SU-DHL-6 (cell line): ENCODE measurements around the gene MRPL4.

Source experiments
- H2AFZ ChIP-seq: fragments of 200-600 bp; sonication (generic); 2 replicates; pipeline ENCODE4 v1.6.1; 2014; ENCODE audit warnings: low read depth, mild to moderate bottlenecking, moderate library complexity, mixed read lengths, antibody characterized with exemption, low read length; ENCODE audit not compliant: severe bottlenecking
- H3F3A ChIP-seq: fragments of 200-600 bp; shearing (Covaris generic); 2 replicates; pipeline ENCODE4 v1.6.0; 2016; ENCODE audit warnings: antibody characterized with exemption, mild to moderate bottlenecking; ENCODE audit not compliant: insufficient read depth
- H3K27ac ChIP-seq: fragments of 200-600 bp; sonication (generic); 2 replicates; pipeline ENCODE4 v1.5.1; 2016; ENCODE audit warnings: low read depth, mild to moderate bottlenecking, low read length, moderate library complexity, mixed read lengths
- H3K27me3 ChIP-seq: fragments of 200-600 bp; sonication (generic), shearing (Covaris generic); 2 replicates; pipeline ENCODE4 v1.6.0; 2014; ENCODE audit warnings: mild to moderate bottlenecking, low read length
- H3K36me3 ChIP-seq: fragments of 200-600 bp; sonication (generic); 2 replicates; pipeline ENCODE4 v1.6.1; 2014; ENCODE audit warnings: mild to moderate bottlenecking, low read length, mixed read lengths
- H3K4me2 ChIP-seq: fragments of 300-600, 200-600 bp; shearing (Covaris generic), sonication (generic); 2 replicates; pipeline ENCODE4 v1.6.0; 2014; ENCODE audit warnings: low read length, low read depth, mild to moderate bottlenecking; ENCODE audit not compliant: poor library complexity, severe bottlenecking
- H3K4me3 ChIP-seq: fragments of 200-600 bp; sonication (generic); 2 replicates; pipeline ENCODE4 v1.5.1; 2014; ENCODE audit warnings: antibody characterized with exemption, low read length, mild to moderate bottlenecking, mixed read lengths; ENCODE audit not compliant: insufficient read depth, poor library complexity, severe bottlenecking
- H3K79me2 ChIP-seq: fragments of 200-600 bp; sonication (generic); 2 replicates; pipeline ENCODE4 v1.6.1; 2014; ENCODE audit warnings: mild to moderate bottlenecking, low read length, moderate library complexity; ENCODE audit not compliant: insufficient read depth
- H3K9ac ChIP-seq: fragments of 200-600 bp; sonication (generic); 2 replicates; pipeline ENCODE4 v1.7.0; 2014; ENCODE audit warnings: mild to moderate bottlenecking, low read length
- H3K9me2 ChIP-seq: fragments of 200-600 bp; sonication (generic); replicated peaks from 2 replicates; pipeline ENCODE4 v1.6.1; 2014; ENCODE audit warnings: low read length; ENCODE audit not compliant: insufficient read depth
- H3K9me3 ChIP-seq: fragments of 200-600 bp; sonication (generic); 2 replicates; pipeline ENCODE4 v1.6.1; 2014; ENCODE audit warnings: low read length, mixed read lengths; ENCODE audit not compliant: insufficient read depth
- H4K20me1 ChIP-seq: fragments of 200-600 bp; sonication (generic); 2 replicates; pipeline ENCODE4 v1.6.1; 2014; ENCODE audit warnings: low read depth, mild to moderate bottlenecking, antibody characterized with exemption, low read length, moderate library complexity, mixed read lengths
- CTCF ChIP-seq: fragments of 200-600 bp; sonication (generic); IDR thresholded peaks from one replicate; pipeline ENCODE4 v1.5.1; 2017; ENCODE audit warnings: antibody characterized with exemption, mild to moderate bottlenecking, low read length, moderate library complexity; ENCODE audit not compliant: insufficient read depth, poor library complexity, severe bottlenecking
- EZH2phosphoT487 ChIP-seq: fragments of 200-600 bp; sonication (generic), shearing (Covaris generic); conservative IDR thresholded peaks from 2 replicates; pipeline ENCODE4 v1.6.1; 2018; ENCODE audit warnings: mild to moderate bottlenecking, antibody characterized with exemption, low read length, moderate library complexity, mixed read lengths

Gene MRPL4

GRCh38 chr19:10289167-10289835, 37.3 kb downstream of the MRPL4 start:
- H3K9ac ChIP-seq: peak overlapping the region; percentile 62
- TF ChIP-seq CTCF (no peak), EZH2phosphoT487 (no peak)
- H3K79me2 ChIP-seq: no peaks in the 10 kb centered on the region
- peak overlapping the region; percentile 58 for H3K4me3 ChIP-seq
- H4K20me1 ChIP-seq: no peaks in the 10 kb centered on the region
- H3F3A ChIP-seq: peaks cover 18% of the 10 kb centered on the region
- H3K9me2 ChIP-seq: no peaks in the 10 kb centered on the region
- peak overlapping the region; percentile 90 for H2AFZ ChIP-seq
- H3K27ac ChIP-seq: peak overlapping the region; percentile 66
- no peaks in the 10 kb centered on the region for H3K36me3 ChIP-seq
- peak overlapping the region; percentile 80 for H3K4me2 ChIP-seq
- H3K27me3 ChIP-seq: no peaks in the 10 kb centered on the region
- H3K9me3 ChIP-seq: no peaks in the 10 kb centered on the region

DNA sequence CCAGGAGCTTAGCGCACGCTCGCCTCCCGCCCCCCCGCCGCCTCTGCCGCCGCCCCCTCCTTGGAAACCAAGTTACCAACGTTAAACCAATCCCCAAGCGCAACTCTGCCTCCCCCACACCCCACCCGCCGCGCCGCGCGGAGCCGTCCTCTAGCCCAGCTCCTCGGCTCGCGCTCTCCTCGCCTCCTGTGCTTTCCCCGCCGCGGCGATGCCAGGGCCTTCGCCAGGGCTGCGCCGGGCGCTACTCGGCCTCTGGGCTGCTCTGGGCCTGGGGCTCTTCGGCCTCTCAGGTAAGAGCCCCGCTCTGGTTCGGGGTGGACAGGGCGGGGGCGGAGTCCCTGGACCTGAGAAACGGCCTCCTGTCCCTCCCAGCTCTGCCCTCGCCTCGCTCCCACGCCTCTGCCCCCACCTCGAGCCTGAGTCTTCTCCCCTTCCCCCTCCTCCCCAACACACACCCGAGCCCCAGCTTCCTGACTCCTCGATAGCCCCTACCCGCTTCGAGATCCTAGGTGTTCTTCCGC, 37.9 kb downstream of the MRPL4 start, which contains the start of gene ICAM5:
TSS of gene ICAM5 (plus strand) at position 117 of the 521 bp plus-strand sequence. CDS start at position 209, 92 bp downstream.
- Histone ChIP-seq H3K27me3 (no peaks in the 10 kb centered on the region), H3K9me2 (no peaks in the 10 kb centered on the region), H4K20me1 (no peaks in the 10 kb centered on the region), H3K4me2 (peak within 1 kb of the TSS; percentile 80), H3F3A (peaks cover 18% of the 10 kb centered on the region), H3K9me3 (no peaks in the 10 kb centered on the region), H3K36me3 (no peaks in the 10 kb centered on the region), H3K9ac (peak within 1 kb of the TSS; percentile 62), H3K79me2 (no peaks in the 10 kb centered on the region), H3K4me3 (peak within 1 kb of the TSS; percentile 58), H2AFZ (peak within 1 kb of the TSS; percentile 90), H3K27ac (peak within 1 kb of the TSS; percentile 66)
- TF ChIP-seq CTCF: no peak
- no peak for TF ChIP-seq EZH2phosphoT487

- no peaks in the 10 kb centered on the region for H4K20me1 ChIP-seq
- H2AFZ ChIP-seq: peak overlapping the region; percentile 90
- no peaks in the 10 kb centered on the region for H3K79me2 ChIP-seq
- peak overlapping the region; percentile 58 for H3K4me3 ChIP-seq
- no peak for TF ChIP-seq EZH2phosphoT487
- no peak for TF ChIP-seq CTCF
- H3K9me3 ChIP-seq: no peaks in the 10 kb centered on the region
- no peaks in the 10 kb centered on the region for H3K9me2 ChIP-seq
- peak overlapping the region; percentile 80 for H3K4me2 ChIP-seq
- H3K27me3 ChIP-seq: no peaks in the 10 kb centered on the region
- peaks cover 14% of the 10 kb centered on the region for H3F3A ChIP-seq
- no peaks in the 10 kb centered on the region for H3K36me3 ChIP-seq
- H3K27ac ChIP-seq: no peak overlapping the region
- H3K9ac ChIP-seq: peak overlapping the region; percentile 62
Measured at GRCh38 chr19:10290357-10290875, 38.4 kb downstream of the MRPL4 start.
